Measurements from ENCODE around the gene FAM98A. TPM values are rescaled to one million over a fixed set of nuclear protein-coding genes. Genes with fewer than 3 reads are reported as not detected.

The FAM98A gene
- total RNA-seq, 1 experiment from 2014 or later, result 91.1 TPM

DNA sequence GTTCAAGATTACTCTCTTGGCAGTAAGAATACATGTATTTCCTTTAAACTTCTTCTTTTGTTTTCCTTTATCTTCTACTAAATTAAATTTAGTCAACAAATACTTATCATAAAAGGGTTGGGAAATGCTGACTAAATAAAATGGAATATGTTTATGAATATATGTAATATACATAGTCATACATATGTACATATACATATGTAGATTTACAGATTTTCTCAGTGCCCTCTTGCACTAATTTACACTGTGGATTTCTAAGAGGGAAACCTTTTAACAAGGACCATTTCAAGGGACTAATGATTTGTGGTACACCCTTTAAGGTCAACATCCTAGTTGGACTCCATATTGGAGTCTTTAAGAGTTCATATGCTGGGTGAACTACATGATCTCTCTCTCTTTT is 37.2 kb downstream of the FAM98A start:
- no peak overlapping the region for H3K4me3 Mint-ChIP-seq
- ATAC-seq (no peak), DNase-seq (ENCODE audit: low spot score) (no peak)
- peaks cover 4% of the 10 kb centered on the region; the same call in 1 of the 2 replicates for H3K36me3 Mint-ChIP-seq
- no peak overlapping the region for H3K27ac Mint-ChIP-seq
- no peaks in the 10 kb centered on the region for H3K27me3 Mint-ChIP-seq (ENCODE audit: low read depth)
- ChIA-PET POLR2A (no interaction called here), CTCF (no interaction called here)
- H3K9me3 Mint-ChIP-seq, result no peaks in the 10 kb centered on the region
- no peaks in the 10 kb centered on the region for H3K4me1 Mint-ChIP-seq
- TF ChIP-seq ZNF396 (CRISPR knock-in tag; IDR thresholded peaks at IDR 0.05; ENCODE audit: borderline replicate concordance), result no peak
- TF ChIP-seq NR2C2 (CRISPR knock-in tag; IDR thresholded peaks at IDR 0.05), result no peak
- TF ChIP-seq FOXP1 (CRISPR knock-in tag; IDR thresholded peaks at IDR 0.05; ENCODE audit: borderline replicate concordance), result no peak
- TF ChIP-seq JUN (CRISPR knock-in tag; IDR thresholded peaks at IDR 0.05), result no peak
- no peak for TF ChIP-seq ZNF532 (CRISPR knock-in tag; IDR thresholded peaks at IDR 0.05; ENCODE audit: borderline replicate concordance)
- no peak for TF ChIP-seq MYBL2 (CRISPR knock-in tag; IDR thresholded peaks at IDR 0.05)
- TF ChIP-seq ZNF121 (CRISPR knock-in tag; IDR thresholded peaks at IDR 0.05), result no peak
- TF ChIP-seq, protein P1, sequence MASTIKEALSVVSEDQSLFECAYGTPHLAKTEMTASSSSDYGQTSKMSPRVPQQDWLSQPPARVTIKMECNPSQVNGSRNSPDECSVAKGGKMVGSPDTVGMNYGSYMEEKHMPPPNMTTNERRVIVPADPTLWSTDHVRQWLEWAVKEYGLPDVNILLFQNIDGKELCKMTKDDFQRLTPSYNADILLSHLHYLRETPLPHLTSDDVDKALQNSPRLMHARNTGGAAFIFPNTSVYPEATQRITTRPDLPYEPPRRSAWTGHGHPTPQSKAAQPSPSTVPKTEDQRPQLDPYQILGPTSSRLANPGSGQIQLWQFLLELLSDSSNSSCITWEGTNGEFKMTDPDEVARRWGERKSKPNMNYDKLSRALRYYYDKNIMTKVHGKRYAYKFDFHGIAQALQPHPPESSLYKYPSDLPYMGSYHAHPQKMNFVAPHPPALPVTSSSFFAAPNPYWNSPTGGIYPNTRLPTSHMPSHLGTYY (CRISPR knock-in tag; IDR thresholded peaks at IDR 0.05), result no peak
- TF ChIP-seq E2F1 (CRISPR knock-in tag; IDR thresholded peaks at IDR 0.05), result no peak
- TF ChIP-seq CREM (CRISPR knock-in tag; IDR thresholded peaks at IDR 0.05), result no peak
- no peak for TF ChIP-seq SMAD3 (CRISPR knock-in tag; IDR thresholded peaks at IDR 0.05; ENCODE audit: borderline replicate concordance)
- TF ChIP-seq ZMAT4 (CRISPR knock-in tag; IDR thresholded peaks at IDR 0.05), result no peak
- no peak for TF ChIP-seq USF1 (CRISPR knock-in tag; IDR thresholded peaks at IDR 0.05)
- no peak for TF ChIP-seq USF2 (CRISPR knock-in tag; IDR thresholded peaks at IDR 0.05)
- TF ChIP-seq ZNF232 (CRISPR knock-in tag; IDR thresholded peaks at IDR 0.05), result no peak
- no peak for TF ChIP-seq ATF3 (CRISPR knock-in tag; conservative IDR thresholded peaks at IDR 0.05)
- TF ChIP-seq ZNF423 (CRISPR knock-in tag; IDR thresholded peaks at IDR 0.05), result no peak

GRCh38 chr2:33560017-33560416 is 39.1 kb downstream of the FAM98A start:
- ATAC-seq (no peak), DNase-seq (ENCODE audit: low spot score) (no peak)
- POLR2A ChIA-PET, result no interaction called here
- Mint-ChIP-seq H3K27ac (no peak overlapping the region), H3K27me3 (ENCODE audit: low read depth) (no peaks in the 10 kb centered on the region), H3K36me3 (peaks cover 5% of the 10 kb centered on the region; the same call in 1 of the 2 replicates), H3K4me1 (peaks cover 9% of the 10 kb centered on the region), H3K9me3 (no peaks in the 10 kb centered on the region), H3K4me3 (no peak overlapping the region)
- TF ChIP-seq ZNF263 (CRISPR knock-in tag; IDR thresholded peaks at IDR 0.05; ENCODE audit: low read depth), result no peak
- TF ChIP-seq PRRX2 (CRISPR knock-in tag; IDR thresholded peaks at IDR 0.05), result no peak
- TF ChIP-seq ZNF425 (CRISPR knock-in tag; conservative IDR thresholded peaks at IDR 0.05), result no peak
- TF ChIP-seq ZNF396 (CRISPR knock-in tag; IDR thresholded peaks at IDR 0.05; ENCODE audit: borderline replicate concordance), result no peak
- no peak for TF ChIP-seq MAX (CRISPR knock-in tag; IDR thresholded peaks at IDR 0.05)
- CTCF ChIA-PET, result interaction anchor here (1.3 kb wide), 1 partner anchor 24 kb away, joined by 5 read pairs; no protein-coding TSS in a partner anchor

Measured in WTC11 (cell line).